Muscle of leg (tissue), 10 donors: ENCODE results near the gene SMIM32. TPM values are rescaled to one million over a fixed set of nuclear protein-coding genes. Genes with fewer than 3 reads are reported as not detected.

Source experiments
- DNase-seq: peaks from one replicate; pipeline ENCODE4 v3.0.0; 2013
- H3K27ac ChIP-seq: one replicate; pipeline ENCODE4 v1.5.1; 2013; ENCODE audit warnings: mild to moderate bottlenecking, low read length, control low read depth
- H3K27me3 ChIP-seq: one replicate; pipeline ENCODE4 v1.6.1; 2013; ENCODE audit warnings: low read length; ENCODE audit not compliant: control insufficient read depth, insufficient read depth
- H3K36me3 ChIP-seq: one replicate; pipeline ENCODE4 v1.6.1; 2013; ENCODE audit warnings: low read length; ENCODE audit not compliant: control insufficient read depth, insufficient read depth
- H3K4me1 ChIP-seq: one replicate; pipeline ENCODE4 v1.6.1; 2013; ENCODE audit warnings: low read length; ENCODE audit not compliant: control insufficient read depth, insufficient read depth
- H3K4me3 ChIP-seq: one replicate; pipeline ENCODE4 v1.5.1; 2013; ENCODE audit warnings: low read length, control low read depth
- H3K9me3 ChIP-seq: replicated peaks from 2 replicates; pipeline ENCODE4 v1.6.1; 2013; ENCODE audit warnings: low read depth, low read length; ENCODE audit not compliant: control insufficient read depth
- polyA plus RNA-seq, 8 donors: library from polyadenylated mRNA; unstranded; fragments of 120-200 nt; gene quantifications; one replicate each; pipeline versions ENCODE4 v1.2.1 to v1.2.3, GENCODE V29; 2013; ENCODE audit warnings: inconsistent platforms in 1 of 8, low replicate concordance in 1 of 8; ENCODE audit not compliant: insufficient read length in 8 of 8, insufficient read depth in 1 of 8
- total RNA-seq: library from RNA; stranded (reverse); fragments of 120-200 nt; gene quantifications from one replicate; pipeline ENCODE4 v1.2.4, GENCODE V29; 2013

The SMIM32 gene
- total and polyA plus RNA-seq, 9 donors: 0.04 to 1.7 (median 0.17) TPM; not detected in 1

GRCh38 chr5:136141561-136141960, 51.4 kb downstream of the SMIM32 start:
- H3K27ac ChIP-seq: no peak overlapping the region
- no peak overlapping the region for H3K4me3 ChIP-seq
- H3K27me3 ChIP-seq: no peaks in the 10 kb centered on the region
- H3K9me3 ChIP-seq: no peaks in the 10 kb centered on the region
- H3K36me3 ChIP-seq: peaks cover 2% of the 10 kb centered on the region
- H3K4me1 ChIP-seq: no peaks in the 10 kb centered on the region
- no peak for DNase-seq

Other genes with a start within 250 kb of the SMIM32 start
- not detected for gene LECT2, start 238.2 kb downstream of the SMIM32 start, total RNA-seq
- under 1 TPM in 5 of 8 donors, not detected in 3; 0.11 to 0.47 (median 0.27) TPM for gene LECT2, start 238.2 kb downstream of the SMIM32 start, polyA plus RNA-seq
- 195 TPM for gene TGFBI, start 164.2 kb downstream of the SMIM32 start, total RNA-seq
- 100 to 1,000 TPM; 164 to 351 (median 214) TPM for gene TGFBI, start 164.2 kb downstream of the SMIM32 start, polyA plus RNA-seq
- gene SMAD5, start 60.3 kb downstream of the SMIM32 start, total RNA-seq: 61.8 TPM
- gene SMAD5, start 60.3 kb downstream of the SMIM32 start, polyA plus RNA-seq: 10 to 100 TPM; 27.9 to 55.0 (median 37.5) TPM
- gene TRPC7, start 172.4 kb upstream of the SMIM32 start, total RNA-seq: not detected
- gene TRPC7, start 172.4 kb upstream of the SMIM32 start, polyA plus RNA-seq: not detected